ENCODE data around the gene CTNNA2.

The CTNNA2 gene

GRCh38 chr2:79734518-79734917 is 221.7 kb downstream of the CTNNA2 start:
- H2AFZ ChIP-seq (ENCODE audit: low read depth, low read length), result no peak overlapping the region
- H3K4me2 ChIP-seq (ENCODE audit: insufficient read depth, low read length), result no peak overlapping the region
- DNase-seq, result no peak
- no peaks in the 10 kb centered on the region for H3K4me1 ChIP-seq (ENCODE audit: insufficient read depth, low read length)
- H3K4me3 ChIP-seq (ENCODE audit: low read depth in 1 of 2, low read length in 2 of 2), result no peak overlapping the region
- H3K9ac ChIP-seq (ENCODE audit: low read depth, low read length), result no peak overlapping the region
- TF ChIP-seq EZH2 (IDR thresholded peaks at IDR 0.05; ENCODE audit: borderline replicate concordance, low read depth, low read length, severe bottlenecking) (no peak), CTCF (IDR thresholded peaks at IDR 0.05; ENCODE audit: borderline replicate concordance, extremely low read depth, low read length, poor library complexity, severe bottlenecking) (no peak)
- no peaks in the 10 kb centered on the region for H3K36me3 ChIP-seq (ENCODE audit: insufficient read depth, low read length)
- no peaks in the 10 kb centered on the region for H3K9me3 ChIP-seq (ENCODE audit: insufficient read depth, low read length, severe bottlenecking)
- no peaks in the 10 kb centered on the region for H3K79me2 ChIP-seq (ENCODE audit: insufficient read depth, low read length)
- H3K27ac ChIP-seq (ENCODE audit: low read length), result no peak overlapping the region
- no peaks in the 10 kb centered on the region for H4K20me1 ChIP-seq (ENCODE audit: insufficient read depth, low read length)
- no peaks in the 10 kb centered on the region for H3K27me3 ChIP-seq (ENCODE audit: insufficient read depth, low read length, poor library complexity)
- no peak for ATAC-seq (ENCODE audit: insufficient read depth, low read depth)

- H3K27ac ChIP-seq (ENCODE audit: low read length), result no peak overlapping the region
- no peak for TF ChIP-seq EZH2 (IDR thresholded peaks at IDR 0.05; ENCODE audit: borderline replicate concordance, low read depth, low read length, severe bottlenecking)
- TF ChIP-seq CTCF (IDR thresholded peaks at IDR 0.05; ENCODE audit: borderline replicate concordance, extremely low read depth, low read length, poor library complexity, severe bottlenecking), result no peak
These were observed 228.1 kb downstream of the CTNNA2 start for GRCh38 chr2:79740879-79741443.

GRCh38 chr2:79750321-79750720 is 237.5 kb downstream of the CTNNA2 start:
- Histone ChIP-seq H2AFZ (ENCODE audit: low read depth, low read length) (no peak overlapping the region), H3K27ac (ENCODE audit: low read length) (no peak overlapping the region), H3K4me1 (ENCODE audit: insufficient read depth, low read length) (no peaks in the 10 kb centered on the region), H3K9ac (ENCODE audit: low read depth, low read length) (no peak overlapping the region), H4K20me1 (ENCODE audit: insufficient read depth, low read length) (no peaks in the 10 kb centered on the region), H3K4me2 (ENCODE audit: insufficient read depth, low read length) (no peak overlapping the region), H3K36me3 (ENCODE audit: insufficient read depth, low read length) (no peaks in the 10 kb centered on the region), H3K27me3 (ENCODE audit: insufficient read depth, low read length, poor library complexity) (no peaks in the 10 kb centered on the region), H3K79me2 (ENCODE audit: insufficient read depth, low read length) (no peaks in the 10 kb centered on the region), H3K9me3 (ENCODE audit: insufficient read depth, low read length, severe bottlenecking) (no peaks in the 10 kb centered on the region), H3K4me3 (ENCODE audit: low read depth in 1 of 2, low read length in 2 of 2) (no peak overlapping the region)
- DNase-seq (no peak), ATAC-seq (ENCODE audit: insufficient read depth, low read depth) (no peak)
- no peak for TF ChIP-seq CTCF (IDR thresholded peaks at IDR 0.05; ENCODE audit: borderline replicate concordance, extremely low read depth, low read length, poor library complexity, severe bottlenecking)
- TF ChIP-seq EZH2 (IDR thresholded peaks at IDR 0.05; ENCODE audit: borderline replicate concordance, low read depth, low read length, severe bottlenecking), result no peak

More at GRCh38 chr2:79740879-79741443, 228.1 kb downstream of the CTNNA2 start:
- H3K79me2 ChIP-seq (ENCODE audit: insufficient read depth, low read length), result no peaks in the 10 kb centered on the region
- H3K4me1 ChIP-seq (ENCODE audit: insufficient read depth, low read length), result no peaks in the 10 kb centered on the region
- DNase-seq (no peak), ATAC-seq (ENCODE audit: insufficient read depth, low read depth) (no peak)
- no peak overlapping the region for H3K9ac ChIP-seq (ENCODE audit: low read depth, low read length)
- no peaks in the 10 kb centered on the region for H3K27me3 ChIP-seq (ENCODE audit: insufficient read depth, low read length, poor library complexity)
- H3K4me3 ChIP-seq (ENCODE audit: low read depth in 1 of 2, low read length in 2 of 2), result no peak overlapping the region
- no peaks in the 10 kb centered on the region for H4K20me1 ChIP-seq (ENCODE audit: insufficient read depth, low read length)
- no peaks in the 10 kb centered on the region for H3K9me3 ChIP-seq (ENCODE audit: insufficient read depth, low read length, severe bottlenecking)
- no peaks in the 10 kb centered on the region for H3K36me3 ChIP-seq (ENCODE audit: insufficient read depth, low read length)
- no peak overlapping the region for H3K4me2 ChIP-seq (ENCODE audit: insufficient read depth, low read length)
- no peak overlapping the region for H2AFZ ChIP-seq (ENCODE audit: low read depth, low read length)
